Activated T-helper 1 cell treated with anti-CD3 and anti-CD28 coated beads, Interleukin-2, amount 50 U/mL, for 16 hours (primary cell): ENCODE results near the gene HMGCS2.
"Not testable (repeated sequence)": the region's sequence is repeated elsewhere in the genome, so short reads cannot be mapped to it uniquely, and the experiment has no call there.

Experiments
- DNase-seq, 2 donors: peaks; one replicate each; pipeline ENCODE4 v3.0.0-alpha.2; 2020; ENCODE audit warnings: low read depth in 1 of 2, low spot score in 1 of 2

Gene HMGCS2

GRCh38 chr1:119790451-119791198 lies 21.9 kb upstream of the HMGCS2 start:
- DNase-seq, result no peak

GRCh38 chr1:119787776-119788175 lies 19.1 kb upstream of the HMGCS2 start:
- DNase-seq, result no peak

GRCh38 chr1:119786473-119787050 lies 17.9 kb upstream of the HMGCS2 start:
- DNase-seq, result not testable (repeated sequence)

- DNase-seq, result not testable (repeated sequence)
Observed at GRCh38 chr1:119786046-119786445, 17.3 kb upstream of the HMGCS2 start.

GRCh38 chr1:119784191-119784781 lies 15.6 kb upstream of the HMGCS2 start:
- no peak for DNase-seq

- no peak for DNase-seq
Observed at GRCh38 chr1:119783354-119784185, 14.9 kb upstream of the HMGCS2 start.

GRCh38 chr1:119782631-119783325 lies 14.1 kb upstream of the HMGCS2 start:
- DNase-seq, result no peak

- no peak for DNase-seq
Observed at GRCh38 chr1:119781434-119782210, 12.9 kb upstream of the HMGCS2 start.

GRCh38 chr1:119779869-119780356 lies 11.2 kb upstream of the HMGCS2 start:
- DNase-seq, result no peak

GRCh38 chr1:119778886-119779560 lies 10.3 kb upstream of the HMGCS2 start:
- DNase-seq, result no peak

GRCh38 chr1:119778359-119778758 lies 9.7 kb upstream of the HMGCS2 start:
- DNase-seq, result no peak

GRCh38 chr1:119774746-119775490 lies 6.2 kb upstream of the HMGCS2 start:
- no peak for DNase-seq

- DNase-seq, result no peak
Observed at GRCh38 chr1:119773711-119774241, 5.1 kb upstream of the HMGCS2 start.

- no peak for DNase-seq
Observed at GRCh38 chr1:119772298-119772697, 3.6 kb upstream of the HMGCS2 start.

- no peak for DNase-seq
Observed at GRCh38 chr1:119771770-119772169, 3.1 kb upstream of the HMGCS2 start.

GRCh38 chr1:119771016-119771415 lies 2.3 kb upstream of the HMGCS2 start:
- DNase-seq, result no peak

GRCh38 chr1:119767486-119767885 lies 1.2 kb downstream of the HMGCS2 start:
- no peak for DNase-seq

GRCh38 chr1:119766374-119766794 lies 2.3 kb downstream of the HMGCS2 start:
- no peak for DNase-seq

GRCh38 chr1:119764220-119764619 lies 4.5 kb downstream of the HMGCS2 start:
- no peak for DNase-seq
